AG20443 (cell line): ENCODE data around the gene DDIT4.
"Not testable (repeated sequence)": the region's sequence is repeated elsewhere in the genome, so short reads cannot be mapped to it uniquely, and the experiment has no call there.

ENCODE experiments used
- DNase-seq: peaks from one replicate; pipeline ENCODE4 v3.0.0; 2012; ENCODE audit warnings: low spot score, mixed read lengths

The DDIT4 gene

DNA sequence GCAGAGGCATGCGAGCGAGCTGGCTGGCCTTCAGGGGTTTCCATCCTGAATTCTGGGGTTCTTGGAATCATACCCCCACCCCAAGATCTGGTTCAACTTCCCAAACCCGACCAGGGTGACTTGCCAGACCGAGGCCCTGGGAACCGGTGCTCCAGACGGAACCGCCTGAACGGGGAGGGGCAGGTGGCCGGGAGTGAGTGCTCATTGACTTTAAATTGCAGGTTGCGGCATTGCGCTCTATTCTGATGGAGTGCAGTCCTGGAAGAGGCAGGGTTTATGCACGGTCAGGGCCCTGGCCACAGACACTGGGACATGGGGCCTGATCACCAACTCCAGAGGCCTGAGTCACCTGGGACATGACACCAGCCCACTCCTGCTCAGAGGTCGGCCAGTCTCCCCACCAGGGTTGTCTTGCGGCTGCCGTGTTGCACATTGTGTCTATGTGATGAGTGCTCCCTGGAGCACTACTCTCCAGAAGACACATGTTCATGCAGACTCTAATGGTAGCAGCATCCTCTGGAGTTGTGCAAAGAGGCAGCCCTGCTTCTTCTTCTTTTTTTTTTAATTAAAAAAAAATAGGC lies 5.8 kb upstream of the DDIT4 start:
- DNase-seq: no peak

DNA sequence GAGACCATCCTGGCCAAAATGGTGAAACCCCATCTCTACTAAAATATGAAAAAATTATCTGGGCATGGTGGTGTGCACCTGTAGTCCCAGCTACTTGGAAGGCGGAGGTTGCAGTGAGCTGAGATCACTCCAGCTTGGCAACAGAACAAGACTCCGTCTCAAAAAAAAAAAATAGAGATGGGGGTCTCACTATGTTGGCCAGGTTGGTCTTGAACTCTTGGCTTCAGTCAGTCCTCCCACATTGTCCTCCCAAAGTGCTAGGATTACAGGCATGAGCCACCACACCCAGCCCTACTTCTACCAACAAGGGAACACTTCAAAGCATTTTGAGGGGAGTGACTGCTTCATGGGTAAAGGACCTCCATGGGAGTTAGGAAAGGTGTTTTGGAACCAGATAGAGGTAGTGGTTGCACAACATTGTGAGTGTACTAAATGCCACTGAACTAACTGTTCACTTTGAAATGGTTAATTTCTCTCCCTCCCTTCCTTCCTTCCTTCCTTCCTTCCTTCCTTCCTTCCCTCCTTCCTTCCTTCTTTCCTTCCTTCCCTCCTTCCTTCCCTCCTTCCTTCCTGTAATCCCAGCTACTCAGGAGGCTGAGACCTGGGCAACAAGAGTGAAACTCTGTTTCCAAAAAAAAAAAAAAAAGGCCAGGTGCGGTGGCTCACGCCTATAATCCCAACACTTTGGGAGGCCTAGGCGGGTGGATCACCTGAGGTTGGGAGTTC lies 5.1 kb upstream of the DDIT4 start:
- not testable (repeated sequence) for DNase-seq

GRCh38 chr10:72270607-72271281 lies 3.0 kb upstream of the DDIT4 start:
- DNase-seq: no peak

DNA sequence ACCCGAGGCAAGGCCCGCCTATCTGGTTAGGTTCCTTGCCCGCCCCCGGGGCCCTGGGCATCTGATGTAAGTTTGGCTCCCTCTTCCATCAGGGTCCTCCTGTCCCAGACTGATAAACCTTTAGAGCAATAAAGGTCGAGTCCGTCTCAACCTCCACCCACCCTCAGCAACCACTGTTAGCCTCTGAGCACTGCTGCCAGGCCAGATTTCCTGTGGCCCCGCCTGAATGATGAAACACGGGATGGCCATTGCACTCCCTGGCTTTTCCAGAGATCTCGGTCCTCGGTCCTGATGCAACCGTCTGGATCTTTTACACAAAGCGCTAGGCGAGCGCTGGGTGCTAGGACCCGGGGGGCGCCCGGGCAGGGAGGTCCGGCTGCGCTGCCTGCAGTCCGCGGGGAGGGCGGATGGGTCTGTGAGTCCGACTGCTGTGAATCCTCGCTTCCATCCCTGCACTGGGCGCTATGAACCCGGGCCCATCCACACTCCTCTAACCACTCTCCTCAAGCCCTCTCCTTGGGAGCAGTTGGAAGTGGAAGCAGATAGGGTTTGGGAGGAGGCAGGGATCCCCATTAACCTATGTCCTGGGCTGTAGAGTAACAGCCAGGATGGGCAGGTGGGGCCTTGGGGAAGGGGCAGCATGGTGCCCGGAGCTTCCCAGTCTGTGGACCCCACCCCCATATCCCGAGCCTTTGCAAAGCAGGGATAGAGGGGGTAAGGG lies 875 bp upstream of the DDIT4 start:
- peak; percentile 95 for DNase-seq

DNA sequence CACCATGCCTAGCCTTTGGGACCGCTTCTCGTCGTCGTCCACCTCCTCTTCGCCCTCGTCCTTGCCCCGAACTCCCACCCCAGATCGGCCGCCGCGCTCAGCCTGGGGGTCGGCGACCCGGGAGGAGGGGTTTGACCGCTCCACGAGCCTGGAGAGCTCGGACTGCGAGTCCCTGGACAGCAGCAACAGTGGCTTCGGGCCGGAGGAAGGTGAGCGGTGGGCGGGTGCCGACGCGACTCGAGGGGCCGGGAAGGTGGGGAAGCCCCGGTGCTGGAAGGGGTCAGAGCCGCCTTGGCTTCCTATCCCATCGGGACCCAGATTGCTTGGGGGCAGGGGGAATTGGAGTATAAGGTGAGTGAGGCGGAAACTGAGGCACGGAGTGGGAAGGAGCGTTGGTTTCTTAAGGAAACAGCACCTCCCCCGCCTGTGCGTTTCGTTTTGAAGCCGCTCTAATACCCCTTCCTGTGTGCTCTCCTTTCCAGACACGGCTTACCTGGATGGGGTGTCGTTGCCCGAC lies 547 bp downstream of the DDIT4 start:
- no peak for DNase-seq

- peak; percentile 68 for DNase-seq
Measured at GRCh38 chr10:72274730-72275350, 1.1 kb downstream of the DDIT4 start.

DNA sequence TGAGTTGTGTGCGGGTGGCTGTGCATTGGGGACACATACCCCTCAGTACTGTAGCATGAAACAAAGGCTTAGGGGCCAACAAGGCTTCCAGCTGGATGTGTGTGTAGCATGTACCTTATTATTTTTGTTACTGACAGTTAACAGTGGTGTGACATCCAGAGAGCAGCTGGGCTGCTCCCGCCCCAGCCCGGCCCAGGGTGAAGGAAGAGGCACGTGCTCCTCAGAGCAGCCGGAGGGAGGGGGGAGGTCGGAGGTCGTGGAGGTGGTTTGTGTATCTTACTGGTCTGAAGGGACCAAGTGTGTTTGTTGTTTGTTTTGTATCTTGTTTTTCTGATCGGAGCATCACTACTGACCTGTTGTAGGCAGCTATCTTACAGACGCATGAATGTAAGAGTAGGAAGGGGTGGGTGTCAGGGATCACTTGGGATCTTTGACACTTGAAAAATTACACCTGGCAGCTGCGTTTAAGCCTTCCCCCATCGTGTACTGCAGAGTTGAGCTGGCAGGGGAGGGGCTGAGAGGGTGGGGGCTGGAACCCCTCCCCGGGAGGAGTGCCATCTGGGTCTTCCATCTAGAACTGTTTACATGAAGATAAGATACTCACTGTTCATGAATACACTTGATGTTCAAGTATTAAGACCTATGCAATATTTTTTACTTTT lies 1.8 kb downstream of the DDIT4 start:
- DNase-seq: no peak

GRCh38 chr10:72276013-72276387 lies 2.3 kb downstream of the DDIT4 start:
- DNase-seq: no peak

- peak; percentile 32 for DNase-seq
Measured at GRCh38 chr10:72276421-72277339, 3.0 kb downstream of the DDIT4 start.

GRCh38 chr10:72277340-72277995 lies 3.7 kb downstream of the DDIT4 start:
- no peak for DNase-seq

GRCh38 chr10:72277996-72278667 lies 4.4 kb downstream of the DDIT4 start:
- no peak for DNase-seq

GRCh38 chr10:72278668-72279393 lies 5.1 kb downstream of the DDIT4 start:
- DNase-seq: no peak

DNA sequence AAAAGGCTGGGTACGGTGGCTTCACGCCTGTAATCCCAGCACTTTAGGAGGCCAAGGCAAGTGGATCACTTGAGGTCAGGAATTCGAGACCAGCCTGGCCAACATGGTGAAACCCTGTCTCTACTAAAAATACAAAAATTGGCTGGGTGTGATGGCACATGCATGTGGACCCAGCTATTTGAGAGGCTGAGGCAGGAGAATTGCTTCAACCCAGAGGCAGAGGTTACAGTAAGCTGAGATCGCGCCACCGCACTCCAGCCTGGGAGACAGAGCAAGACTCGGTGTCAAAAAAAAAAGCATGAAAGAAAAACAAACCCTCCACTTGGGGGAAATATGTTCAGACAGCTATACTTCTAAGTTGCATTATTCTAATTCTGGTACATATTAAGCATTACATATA lies 5.9 kb downstream of the DDIT4 start:
- DNase-seq: not testable (repeated sequence)

DNA sequence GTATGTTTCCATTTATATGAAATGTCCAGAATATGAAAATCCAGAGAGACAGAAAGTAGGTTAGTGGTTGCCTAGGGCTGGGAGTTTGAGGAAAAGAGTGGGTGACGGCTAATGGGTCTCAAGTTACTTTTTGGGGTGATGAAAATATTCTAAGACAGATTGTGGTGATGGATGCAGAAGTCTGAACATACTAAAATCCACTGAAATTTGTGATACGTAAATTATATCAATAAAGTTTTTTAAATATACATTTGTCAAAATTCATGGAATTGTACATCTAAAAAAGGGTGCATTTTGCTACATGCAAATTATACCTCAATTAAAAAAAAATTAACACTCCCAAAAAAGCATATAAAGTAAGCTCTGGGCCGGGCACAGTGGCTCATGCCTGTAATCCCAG lies 9.4 kb downstream of the DDIT4 start:
- DNase-seq: no peak

GRCh38 chr10:72285972-72286521 lies 12.3 kb downstream of the DDIT4 start:
- no peak for DNase-seq

- DNase-seq: no peak
Measured at GRCh38 chr10:72291019-72291532, 17.4 kb downstream of the DDIT4 start.

GRCh38 chr10:72292223-72292691 lies 18.5 kb downstream of the DDIT4 start:
- DNase-seq: no peak

DNA sequence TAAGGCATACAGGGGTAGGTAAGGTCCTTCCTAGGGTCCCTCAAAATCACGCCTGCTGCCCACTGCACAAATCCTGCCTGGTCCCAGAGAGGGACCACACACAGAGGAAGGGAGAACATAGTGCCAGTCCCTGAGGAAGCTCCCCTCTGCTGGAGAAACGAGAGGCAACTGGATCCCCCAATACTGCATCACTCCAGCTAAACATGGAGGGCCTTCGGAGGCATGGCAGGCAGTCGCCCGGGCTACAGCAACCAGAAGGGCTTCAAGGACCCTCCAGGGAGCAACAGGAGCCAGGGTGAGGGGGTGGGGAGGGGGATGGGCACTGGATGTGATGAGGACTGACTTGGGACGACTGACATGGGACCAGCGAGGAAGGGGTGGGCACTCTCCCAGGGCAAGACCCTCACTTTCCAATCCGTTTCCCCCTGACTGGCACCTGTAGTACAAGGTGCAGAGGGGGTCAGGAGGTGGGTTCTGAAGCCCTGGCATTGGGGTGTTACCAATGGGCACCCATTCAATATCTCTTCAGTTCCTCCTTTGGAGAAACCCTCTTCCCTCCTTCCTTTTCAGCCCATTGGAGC lies 21.7 kb downstream of the DDIT4 start:
- no peak for DNase-seq
